Measurements from ENCODE around the gene MPRIP. TPM values are rescaled to one million over a fixed set of nuclear protein-coding genes. Genes with fewer than 3 reads are reported as not detected.

MPRIP gene
- polyA plus RNA-seq, 1 donor (not counting 4 experiments of a cell fraction or from before 2014, with no cell fraction given) = 113 TPM

- no peaks in the 10 kb centered on the region for H3K27me3 ChIP-seq (ENCODE audit: control insufficient read depth, extremely low read depth, insufficient read depth, low read length)
- TF ChIP-seq CTCF (optimal IDR thresholded peaks at IDR 0.05 in 1 of 3, IDR thresholded peaks at IDR 0.05 in 1 of 3, conservative IDR thresholded peaks at IDR 0.05 in 1 of 3; ENCODE audit: extremely low read depth in 1 of 3, insufficient read depth in 2 of 3, low read length in 3 of 3) (no peak), EZH2 (IDR thresholded peaks at IDR 0.05; ENCODE audit: low read length) (no peak)
- no peak overlapping the region for H2AFZ ChIP-seq (ENCODE audit: control insufficient read depth, low read length)
- peaks cover 45 to 51% of the 10 kb centered on the region in 2 experiments for H3K36me3 ChIP-seq (ENCODE audit: control insufficient read depth in 2 of 2, extremely low read depth in 1 of 2, insufficient read depth in 2 of 2, low read length in 2 of 2)
- H3K27ac ChIP-seq (ENCODE audit: control insufficient read depth, insufficient read depth, low read length) = peak overlapping the region; percentile 33
- H3K79me2 ChIP-seq (ENCODE audit: control insufficient read depth, insufficient read depth, low read length) = no peaks in the 10 kb centered on the region
- H3K4me3 ChIP-seq (ENCODE audit: control insufficient read depth in 2 of 3, extremely low read depth in 1 of 3, insufficient read depth in 2 of 3, low read depth in 1 of 3, low read length in 3 of 3) = no peak overlapping the region
- no peaks in the 10 kb centered on the region for H3K9me3 ChIP-seq (ENCODE audit: control insufficient read depth, low read depth, low read length)
- no peak for DNase-seq (ENCODE audit: low read depth, low spot score)
- H3K9me1 ChIP-seq (ENCODE audit: control insufficient read depth, extremely low read depth, insufficient read depth, low read length) = peaks cover 4% of the 10 kb centered on the region
- no peaks in the 10 kb centered on the region for H4K20me1 ChIP-seq (ENCODE audit: control insufficient read depth, extremely low read depth, insufficient read depth, low read length)
- H3K4me2 ChIP-seq (ENCODE audit: control insufficient read depth, extremely low read depth, insufficient read depth, low read depth, low read length) = no peak overlapping the region
- FAIRE-seq = no peak
- no peak overlapping the region for H3K9ac ChIP-seq (ENCODE audit: control insufficient read depth, extremely low read depth, insufficient read depth, low read length)
- peaks cover 43% of the 10 kb centered on the region for H3K4me1 ChIP-seq (ENCODE audit: control insufficient read depth, extremely low read depth, insufficient read depth, low read length)
- dilution Hi-C loops (cut with MboI; ENCODE audit: extremely low pct_ligation_motif_present, low sequenced_read_pairs) = no loop called here
These were observed 108.2 kb downstream of the MPRIP start for GRCh38 chr17:17150448-17150800.

DNA sequence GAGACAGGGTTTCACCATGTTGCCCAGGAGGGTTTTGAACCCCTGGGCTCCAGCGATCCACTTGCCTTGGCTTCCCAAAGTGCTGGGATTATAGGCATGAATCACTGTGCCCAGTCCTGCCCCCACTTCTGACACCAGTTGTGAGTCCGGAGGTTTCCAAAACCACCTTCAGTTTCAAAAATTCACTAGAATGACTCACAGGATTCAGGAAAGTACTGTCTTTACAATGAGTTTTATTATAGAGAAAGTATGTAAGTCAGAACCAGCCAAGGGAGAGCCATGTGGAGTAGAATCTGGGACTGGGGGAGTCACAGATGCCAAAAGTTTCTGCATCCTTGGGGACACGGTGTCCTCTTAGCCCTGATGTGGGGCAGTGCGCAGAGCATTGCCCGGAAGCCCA, 108.8 kb downstream of the MPRIP start:
- Histone ChIP-seq H3K36me3 (ENCODE audit: control insufficient read depth in 2 of 2, extremely low read depth in 1 of 2, insufficient read depth in 2 of 2, low read length in 2 of 2) (peaks cover 45 to 54% of the 10 kb centered on the region in 2 experiments), H4K20me1 (ENCODE audit: control insufficient read depth, extremely low read depth, insufficient read depth, low read length) (peaks cover 5% of the 10 kb centered on the region), H3K9ac (ENCODE audit: control insufficient read depth, extremely low read depth, insufficient read depth, low read length) (peak overlapping the region; percentile 60), H3K9me1 (ENCODE audit: control insufficient read depth, extremely low read depth, insufficient read depth, low read length) (peaks cover 4% of the 10 kb centered on the region), H3K9me3 (ENCODE audit: control insufficient read depth, low read depth, low read length) (no peaks in the 10 kb centered on the region), H3K27me3 (ENCODE audit: control insufficient read depth, extremely low read depth, insufficient read depth, low read length) (no peaks in the 10 kb centered on the region), H3K4me3 (ENCODE audit: control insufficient read depth in 2 of 3, extremely low read depth in 1 of 3, insufficient read depth in 2 of 3, low read depth in 1 of 3, low read length in 3 of 3) (peak overlapping the region in 1 of 3 experiments; percentile 18), H2AFZ (ENCODE audit: control insufficient read depth, low read length) (no peak overlapping the region), H3K79me2 (ENCODE audit: control insufficient read depth, insufficient read depth, low read length) (no peaks in the 10 kb centered on the region), H3K4me1 (ENCODE audit: control insufficient read depth, extremely low read depth, insufficient read depth, low read length) (peaks cover 49% of the 10 kb centered on the region), H3K4me2 (ENCODE audit: control insufficient read depth, extremely low read depth, insufficient read depth, low read depth, low read length) (peak overlapping the region; percentile 65), H3K27ac (ENCODE audit: control insufficient read depth, insufficient read depth, low read length) (peak overlapping the region; percentile 92)
- DNase-seq (ENCODE audit: low read depth, low spot score) = no peak
- TF ChIP-seq CTCF (optimal IDR thresholded peaks at IDR 0.05 in 1 of 3, IDR thresholded peaks at IDR 0.05 in 1 of 3, conservative IDR thresholded peaks at IDR 0.05 in 1 of 3; ENCODE audit: extremely low read depth in 1 of 3, insufficient read depth in 2 of 3, low read length in 3 of 3) (no peak), EZH2 (IDR thresholded peaks at IDR 0.05; ENCODE audit: low read length) (no peak)
- dilution Hi-C loops (cut with MboI; ENCODE audit: extremely low pct_ligation_motif_present, low sequenced_read_pairs) = no loop called here
- FAIRE-seq = peak; percentile 71
